ENCODE data around the gene GHR.

GHR gene

GRCh38 chr5:42462083-42462482 is 38.8 kb downstream of the GHR start:
- DNase-seq (ENCODE audit: low read depth), result no peak

DNA sequence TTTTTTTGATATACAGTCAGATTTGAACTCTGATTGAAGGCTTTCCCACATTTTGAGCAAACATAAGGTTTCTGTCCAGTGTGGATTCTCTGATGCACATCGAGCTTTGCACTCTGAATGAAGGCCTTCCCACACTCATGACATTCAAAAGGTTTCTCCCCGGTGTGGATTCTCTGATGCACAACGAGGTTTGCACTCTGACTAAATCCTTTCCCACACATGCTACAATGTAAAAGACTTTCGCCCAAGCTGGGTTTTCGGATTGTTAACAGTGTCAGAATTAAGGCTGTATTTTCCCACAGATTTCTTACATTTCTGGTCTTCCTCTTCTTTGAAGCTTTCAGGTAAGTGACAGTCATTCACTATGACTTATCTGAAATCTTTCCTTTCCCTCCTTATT is 44.3 kb downstream of the GHR start:
- no peak for DNase-seq (ENCODE audit: low read depth)

DNA sequence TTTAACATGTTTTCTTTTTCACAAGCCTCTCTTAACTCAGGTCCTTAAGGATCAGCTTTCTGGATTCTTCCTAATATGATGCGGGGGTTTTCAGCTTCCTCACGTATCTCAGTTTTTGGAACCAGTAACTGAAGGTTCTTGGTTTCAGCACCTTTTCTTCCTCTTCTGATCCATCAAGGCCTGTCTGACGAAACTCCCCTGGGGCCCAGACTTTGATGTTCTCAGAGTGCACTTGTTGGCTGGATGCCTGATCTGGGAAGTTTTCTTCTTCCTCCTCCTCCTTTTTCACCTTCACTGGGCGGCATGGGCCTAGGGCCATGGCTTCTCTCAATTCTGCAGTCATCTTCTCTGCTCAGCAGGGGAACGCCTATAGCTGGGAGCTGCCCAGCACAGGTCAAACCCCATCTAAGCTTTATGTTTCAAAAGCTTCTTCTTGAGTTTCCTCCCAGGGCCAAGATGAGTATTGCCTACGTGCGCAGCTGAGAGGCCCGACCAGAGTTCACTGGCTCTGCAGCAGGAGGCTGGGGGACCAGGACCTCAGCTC is 44.8 kb downstream of the GHR start:
- no peak for DNase-seq (ENCODE audit: low read depth)

- DNase-seq (ENCODE audit: low read depth), result no peak
These were observed 60.4 kb downstream of the GHR start for GRCh38 chr5:42483472-42484154.

- no peak for DNase-seq (ENCODE audit: low read depth)
These were observed 63.8 kb downstream of the GHR start for GRCh38 chr5:42487077-42487476.

GRCh38 chr5:42487821-42488220 is 64.6 kb downstream of the GHR start:
- DNase-seq (ENCODE audit: low read depth), result no peak

- no peak for DNase-seq (ENCODE audit: low read depth)
These were observed 67.6 kb downstream of the GHR start for GRCh38 chr5:42490831-42491230.

DNA sequence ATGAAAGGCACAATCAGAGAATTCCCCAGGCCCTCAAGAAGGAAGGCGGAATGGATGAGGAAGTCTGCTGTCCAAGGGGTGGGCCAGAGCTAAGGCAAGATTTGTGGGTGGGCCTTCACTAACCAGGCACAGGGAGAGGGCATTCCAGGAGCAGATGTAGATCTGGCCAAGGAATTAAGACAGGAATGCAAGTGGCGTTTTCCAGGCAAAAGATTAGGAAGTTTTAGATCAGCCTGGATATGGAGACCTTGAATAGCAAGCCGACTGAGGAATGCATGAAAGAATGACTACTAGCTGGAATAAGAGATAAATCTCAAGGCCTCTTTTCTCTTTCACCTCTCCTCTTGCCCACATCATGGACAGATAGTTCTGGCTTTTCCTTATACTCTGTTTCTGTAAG is 68.5 kb downstream of the GHR start:
- no peak for DNase-seq (ENCODE audit: low read depth)

GRCh38 chr5:42492974-42493373 is 69.7 kb downstream of the GHR start:
- DNase-seq (ENCODE audit: low read depth), result no peak

- no peak for DNase-seq (ENCODE audit: low read depth)
These were observed 71.2 kb downstream of the GHR start for GRCh38 chr5:42494414-42494813.

GRCh38 chr5:42495914-42496313 is 72.7 kb downstream of the GHR start:
- peak; percentile 6 for DNase-seq (ENCODE audit: low read depth)

DNA sequence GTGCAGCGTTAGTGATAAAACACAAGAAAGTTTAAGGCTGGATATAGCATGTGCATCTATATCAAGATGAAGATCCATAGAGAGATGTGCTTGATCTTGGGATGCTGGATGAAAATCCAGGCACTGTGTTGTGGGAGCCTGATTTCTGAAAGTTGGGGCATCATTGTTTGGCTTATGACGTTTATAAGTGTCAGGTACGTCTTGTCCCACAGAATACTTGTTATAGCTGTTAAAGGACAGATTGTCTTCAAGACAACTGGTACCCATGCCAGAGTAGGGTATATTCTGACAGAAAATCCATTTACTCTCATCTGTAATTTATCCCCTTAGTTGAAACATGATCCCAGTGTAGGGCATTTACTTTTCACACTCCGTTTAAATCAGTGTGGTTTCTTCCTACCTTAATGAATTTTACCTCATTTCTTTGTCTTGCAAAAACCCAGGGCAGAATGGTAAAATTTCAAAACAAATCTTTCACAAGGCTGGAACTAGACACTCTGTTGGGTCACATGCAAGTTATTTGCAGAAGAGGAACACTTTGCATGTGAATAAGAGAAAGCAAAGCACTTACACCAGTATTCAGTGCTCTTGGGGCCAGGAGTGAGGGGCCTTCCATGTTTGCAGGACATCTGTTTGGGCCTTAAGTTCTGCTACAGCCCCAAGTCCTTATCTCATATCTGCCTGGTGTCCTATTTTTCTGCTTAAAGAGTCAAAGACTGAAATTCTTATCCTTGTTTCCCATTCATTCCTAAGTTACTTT is 73.3 kb downstream of the GHR start:
- DNase-seq (ENCODE audit: low read depth), result no peak

- DNase-seq (ENCODE audit: low read depth), result no peak
These were observed 74.8 kb downstream of the GHR start for GRCh38 chr5:42498000-42498399.

GRCh38 chr5:42499016-42499415 is 75.8 kb downstream of the GHR start:
- DNase-seq (ENCODE audit: low read depth), result no peak

- DNase-seq (ENCODE audit: low read depth), result no peak
These were observed 76.9 kb downstream of the GHR start for GRCh38 chr5:42500003-42500599.

DNA sequence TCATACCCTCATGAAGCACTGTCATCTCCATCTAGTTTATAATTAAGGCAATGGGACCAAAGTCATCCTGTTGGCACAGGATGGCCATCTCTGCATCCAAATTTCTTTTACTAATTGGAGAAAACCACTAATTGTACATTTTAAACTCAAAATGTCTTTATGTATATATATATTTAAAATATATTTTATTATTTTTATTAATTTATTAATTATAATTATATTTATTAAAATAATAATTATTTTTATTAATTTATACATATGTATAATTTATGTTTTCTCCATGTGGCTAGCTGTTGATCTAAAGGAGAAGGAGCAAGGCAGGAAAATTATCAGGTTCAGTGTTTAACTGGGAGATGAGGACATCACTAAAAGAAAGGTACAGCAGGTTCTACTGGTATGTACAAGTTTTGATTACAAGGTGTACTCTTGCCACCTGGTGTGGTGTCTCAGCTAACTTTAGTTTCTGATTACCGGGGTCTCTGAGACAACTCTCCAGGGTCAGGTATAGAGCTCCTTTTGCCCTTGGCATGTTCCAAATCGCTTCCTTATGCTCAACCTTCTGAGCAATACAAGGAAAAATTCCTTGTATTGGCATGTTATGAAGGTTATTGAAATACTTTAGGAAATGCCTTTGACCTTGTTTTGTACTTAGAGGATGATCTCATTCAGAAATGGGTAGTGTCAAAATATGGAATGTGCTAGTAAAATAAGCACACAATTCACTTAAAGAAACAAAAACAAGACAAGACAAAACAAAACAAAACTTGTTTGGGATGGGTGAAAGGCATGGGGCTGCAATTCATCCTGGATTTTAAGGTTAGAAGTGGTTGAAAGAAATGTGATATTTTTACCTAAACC is 79.6 kb downstream of the GHR start:
- DNase-seq (ENCODE audit: low read depth), result no peak

GRCh38 chr5:42506662-42507061 is 83.4 kb downstream of the GHR start:
- no peak for DNase-seq (ENCODE audit: low read depth)

GRCh38 chr5:42507451-42508097 is 84.3 kb downstream of the GHR start:
- no peak for DNase-seq (ENCODE audit: low read depth)

DNA sequence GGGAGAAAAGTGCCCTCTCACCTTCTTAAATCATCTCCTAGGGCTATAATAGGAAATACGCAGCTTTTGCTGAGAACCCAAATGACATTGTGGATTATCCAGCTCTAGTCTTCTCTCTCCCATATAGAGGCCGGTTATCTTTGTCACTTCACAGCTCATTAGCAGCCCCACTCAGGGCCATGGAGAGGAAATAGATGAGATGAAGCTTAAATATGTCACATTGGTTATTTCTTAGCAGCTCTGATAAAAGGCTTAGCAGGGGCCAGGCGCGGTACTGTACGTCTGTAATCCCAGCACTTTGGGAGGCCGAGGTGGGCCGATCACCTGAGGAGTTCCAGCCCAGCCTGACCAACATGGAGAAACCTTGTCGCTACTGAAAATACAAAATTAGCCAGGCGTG is 90.0 kb downstream of the GHR start:
- no peak for DNase-seq (ENCODE audit: low read depth)

DNA sequence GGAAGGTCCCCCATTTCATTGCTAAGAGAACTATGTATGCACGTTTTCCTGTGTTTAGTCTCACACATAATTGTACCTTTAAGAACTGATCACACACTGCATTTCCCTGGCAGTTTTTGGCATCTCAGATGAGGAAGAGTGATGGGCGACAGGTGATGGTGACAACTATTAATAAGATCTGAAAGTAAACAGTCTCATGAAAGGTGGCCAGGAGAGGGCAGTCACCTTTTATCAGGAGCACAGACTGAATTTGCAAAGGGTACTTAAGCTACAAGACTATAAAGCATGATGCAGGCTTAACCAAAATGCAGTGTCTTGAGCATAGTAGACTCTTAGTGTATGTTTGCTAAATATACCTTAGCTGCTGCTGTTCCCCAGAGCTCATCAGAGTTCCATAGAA is 91.5 kb downstream of the GHR start:
- DNase-seq (ENCODE audit: low read depth), result no peak

DNA sequence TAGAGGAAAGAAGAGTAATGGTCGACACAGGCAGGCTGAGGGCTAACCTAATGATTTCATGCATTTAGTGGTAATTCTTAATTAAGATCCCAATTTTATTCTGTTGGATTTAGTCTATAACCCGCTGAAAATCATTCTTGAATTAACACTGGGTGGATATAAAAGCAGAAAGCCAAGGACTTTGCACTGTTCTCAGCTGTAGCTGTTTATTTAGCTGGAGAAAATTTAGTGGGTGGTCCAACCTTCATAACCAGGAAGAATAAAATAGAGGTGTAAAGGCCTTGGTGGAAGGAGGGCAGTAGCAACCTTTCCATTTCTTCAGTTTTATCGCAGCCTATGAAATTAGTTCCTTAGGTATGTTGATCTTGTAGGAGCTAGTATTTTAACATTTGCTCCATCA is 92.3 kb downstream of the GHR start:
- DNase-seq (ENCODE audit: low read depth), result no peak
